ENCODE results near the gene CSF1. TPM values are rescaled to one million over a fixed set of nuclear protein-coding genes. Genes with fewer than 3 reads are reported as not detected.

The CSF1 gene
- total and polyA plus RNA-seq, 7 donors = 3.0 to 118 (median 21.8) TPM

DNA sequence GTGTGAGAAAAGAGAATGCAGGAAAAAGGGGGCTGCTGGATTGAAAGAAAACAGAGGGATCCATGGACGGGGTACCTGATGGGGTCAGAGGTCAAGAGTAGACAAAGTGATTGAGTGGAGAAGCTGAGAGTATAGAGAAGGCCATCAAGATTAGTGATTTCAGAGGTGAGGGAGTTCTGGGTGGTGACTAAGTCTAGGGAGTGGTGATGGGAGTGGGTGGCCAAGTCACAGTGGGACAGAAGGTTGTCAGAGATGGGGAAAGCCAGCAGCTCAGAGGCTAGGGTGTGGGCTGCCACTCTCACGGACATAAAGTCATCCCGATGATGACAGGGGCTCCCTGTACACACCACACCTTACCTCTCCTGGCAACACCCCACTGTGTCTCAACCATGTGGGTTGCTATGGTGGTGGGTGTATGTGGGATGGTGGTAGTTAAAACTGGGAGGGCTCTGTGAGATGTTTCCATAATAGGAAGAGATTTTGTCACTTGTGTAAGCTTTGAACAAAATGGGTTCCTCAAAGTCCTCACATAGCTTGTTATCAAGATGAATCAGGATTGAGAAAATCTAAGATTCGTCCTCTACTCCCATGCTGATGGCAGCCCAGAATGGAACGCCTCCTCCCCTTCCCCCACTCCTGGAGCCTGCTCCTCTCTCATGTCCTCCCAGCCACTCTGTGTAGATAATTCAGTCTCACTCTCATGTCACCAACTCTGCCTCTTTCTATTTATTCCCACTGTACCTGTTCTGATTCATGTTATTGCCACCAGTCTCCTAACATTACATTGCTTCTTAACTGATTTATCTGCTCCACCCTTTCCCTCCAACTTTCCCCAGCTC lies 20.3 kb upstream of the CSF1 start:
- Histone ChIP-seq H3K4me3 (no peak overlapping the region), H3K4me1 (peaks cover 0 to 11% (median 3%) of the 10 kb centered on the region in 4 donors), H3K27ac (no peak overlapping the region), H3K9me3 (no peaks in the 10 kb centered on the region), H3K36me3 (no peaks in the 10 kb centered on the region), H3K27me3 (no peaks in the 10 kb centered on the region)
- no peak for TF ChIP-seq EP300 (IDR thresholded peaks at IDR 0.05)
- TF ChIP-seq, protein P1, sequence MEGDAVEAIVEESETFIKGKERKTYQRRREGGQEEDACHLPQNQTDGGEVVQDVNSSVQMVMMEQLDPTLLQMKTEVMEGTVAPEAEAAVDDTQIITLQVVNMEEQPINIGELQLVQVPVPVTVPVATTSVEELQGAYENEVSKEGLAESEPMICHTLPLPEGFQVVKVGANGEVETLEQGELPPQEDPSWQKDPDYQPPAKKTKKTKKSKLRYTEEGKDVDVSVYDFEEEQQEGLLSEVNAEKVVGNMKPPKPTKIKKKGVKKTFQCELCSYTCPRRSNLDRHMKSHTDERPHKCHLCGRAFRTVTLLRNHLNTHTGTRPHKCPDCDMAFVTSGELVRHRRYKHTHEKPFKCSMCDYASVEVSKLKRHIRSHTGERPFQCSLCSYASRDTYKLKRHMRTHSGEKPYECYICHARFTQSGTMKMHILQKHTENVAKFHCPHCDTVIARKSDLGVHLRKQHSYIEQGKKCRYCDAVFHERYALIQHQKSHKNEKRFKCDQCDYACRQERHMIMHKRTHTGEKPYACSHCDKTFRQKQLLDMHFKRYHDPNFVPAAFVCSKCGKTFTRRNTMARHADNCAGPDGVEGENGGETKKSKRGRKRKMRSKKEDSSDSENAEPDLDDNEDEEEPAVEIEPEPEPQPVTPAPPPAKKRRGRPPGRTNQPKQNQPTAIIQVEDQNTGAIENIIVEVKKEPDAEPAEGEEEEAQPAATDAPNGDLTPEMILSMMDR (IDR thresholded peaks at IDR 0.05) = no peak
- DNase-seq = no peak
- intact Hi-C loops (cut with DNase I) = no loop called here
- 87% methylated on average over 5 of the region's 5 CpGs for WGBS, 2 donors

DNA sequence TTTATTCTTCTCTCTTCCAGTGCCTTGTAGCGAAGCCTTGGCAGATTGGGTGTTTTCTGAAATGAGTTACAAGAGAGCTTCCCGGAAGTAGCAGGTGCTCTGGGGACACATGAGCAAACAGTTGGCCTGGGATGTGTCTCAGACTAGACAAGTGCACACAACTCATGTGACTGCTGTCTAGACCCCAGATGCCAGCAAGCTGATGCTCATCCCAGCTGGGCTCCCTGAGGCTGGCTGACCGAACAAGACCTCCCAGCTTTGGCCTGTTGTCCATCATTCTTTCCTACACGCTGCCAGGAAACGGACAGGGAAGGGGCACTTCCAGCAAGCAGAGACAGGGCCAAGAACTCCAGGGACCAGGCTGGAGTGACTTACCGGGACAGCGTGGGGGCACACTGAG lies 18.7 kb upstream of the CSF1 start:
- H3K27ac ChIP-seq = no peak overlapping the region
- no peak for DNase-seq
- no peaks in the 10 kb centered on the region for H3K9me3 ChIP-seq
- TF ChIP-seq EP300 (IDR thresholded peaks at IDR 0.05) = no peak
- peak in 1 of 4 donors; percentile 6 for TF ChIP-seq POLR2AphosphoS5 (IDR thresholded peaks at IDR 0.05)
- intact Hi-C loops (cut with DNase I) = no loop called here
- no peaks in the 10 kb centered on the region for H3K27me3 ChIP-seq
- no peak overlapping the region for H3K4me3 ChIP-seq
- H3K4me1 ChIP-seq = peaks cover 0 to 13% (median 3%) of the 10 kb centered on the region in 4 donors
- no peaks in the 10 kb centered on the region for H3K36me3 ChIP-seq
- WGBS, 2 donors = 71 to 79% methylated on average over 7 of the region's 7 CpGs

DNA sequence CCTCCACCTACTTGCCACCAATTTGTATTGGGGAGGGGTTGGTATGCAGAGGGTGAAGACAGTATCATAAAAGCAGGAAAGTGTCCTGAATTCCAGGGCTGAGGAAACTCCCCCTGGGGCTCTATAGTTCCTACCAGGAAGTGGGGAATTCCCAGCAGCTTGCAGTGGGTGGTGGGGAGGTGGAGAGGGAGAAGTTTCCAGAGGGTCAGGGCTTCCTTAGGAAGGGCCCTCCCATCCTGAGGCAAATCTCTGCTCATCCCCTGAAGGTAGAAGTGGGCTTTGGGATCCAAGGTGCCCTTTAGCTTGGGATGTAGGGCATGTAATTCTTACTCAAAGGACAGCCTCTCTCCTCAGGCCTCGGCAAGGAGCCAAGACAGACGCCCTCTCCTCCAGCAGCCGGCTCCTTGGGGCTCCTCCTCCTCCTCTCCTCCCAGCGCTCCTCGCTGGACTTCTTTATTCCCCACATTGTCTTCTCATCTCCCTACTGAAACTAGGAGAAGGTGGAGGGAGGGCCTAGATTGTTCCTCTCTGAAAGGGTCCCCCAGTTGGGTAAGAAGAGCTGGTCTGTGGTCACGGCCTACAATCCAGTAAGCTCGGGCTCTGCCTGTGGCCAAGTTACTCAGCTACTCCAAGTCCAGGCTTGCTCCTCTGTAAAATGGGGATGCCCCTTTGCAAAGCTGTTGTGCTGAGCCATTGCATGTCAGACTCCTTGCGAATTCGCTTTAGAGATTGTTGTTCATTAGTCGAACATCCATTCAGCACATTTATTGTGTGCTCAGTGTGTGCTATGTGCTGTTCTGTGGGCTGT lies 17.9 kb upstream of the CSF1 start:
- Histone ChIP-seq H3K27ac (no peak overlapping the region), H3K36me3 (no peaks in the 10 kb centered on the region), H3K4me3 (no peak overlapping the region), H3K4me1 (peaks cover 0 to 15% (median 3%) of the 10 kb centered on the region in 4 donors), H3K9me3 (no peaks in the 10 kb centered on the region), H3K27me3 (no peaks in the 10 kb centered on the region)
- DNase-seq = no peak
- WGBS, 2 donors = 61 to 74% methylated on average over 10 of the region's 10 CpGs
- TF ChIP-seq, protein P1 (IDR thresholded peaks at IDR 0.05) = no peak
- TF ChIP-seq POLR2A (IDR thresholded peaks at IDR 0.05) (no peak), POLR2AphosphoS5 (IDR thresholded peaks at IDR 0.05) (no peak), EP300 (IDR thresholded peaks at IDR 0.05) (no peak)
- intact Hi-C loops (cut with DNase I) = no loop called here

DNA sequence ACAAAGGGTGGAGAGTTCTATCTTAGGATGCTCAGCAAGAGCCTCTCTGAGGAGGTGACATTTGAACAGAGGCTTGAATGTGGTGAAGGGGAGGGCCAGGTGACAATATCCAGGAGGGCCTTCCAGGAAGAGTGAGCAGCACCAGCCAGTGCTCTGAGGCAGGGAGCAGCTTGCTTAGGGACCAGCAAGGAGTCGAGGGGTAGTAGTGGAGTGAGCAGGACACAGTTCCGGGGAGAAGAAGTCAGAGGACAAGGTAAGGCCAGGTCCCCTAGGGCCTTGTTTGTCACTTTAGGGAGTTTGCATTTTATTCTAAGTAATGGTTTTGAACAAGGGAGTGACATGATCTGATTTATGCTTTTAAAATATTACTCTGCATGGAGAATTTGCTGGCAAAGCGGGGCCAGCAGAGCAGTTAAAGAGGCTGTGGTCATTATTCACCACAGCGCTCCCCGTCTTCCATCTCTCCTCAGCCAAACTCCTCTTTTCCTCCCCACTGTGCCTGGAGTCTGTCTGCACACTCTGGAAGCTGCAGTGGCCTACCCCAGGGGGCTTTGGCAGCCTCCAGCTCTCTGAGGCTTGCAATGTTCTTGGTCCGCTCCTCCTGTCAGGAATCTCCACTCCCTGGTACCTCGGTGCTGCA lies 17.0 kb upstream of the CSF1 start:
- no peak overlapping the region for H3K27ac ChIP-seq
- TF ChIP-seq POLR2AphosphoS5 (IDR thresholded peaks at IDR 0.05) (no peak), POLR2A (IDR thresholded peaks at IDR 0.05) (no peak)
- WGBS, 2 donors = 93 to 96% methylated on average over 7 of the region's 7 CpGs
- H3K9me3 ChIP-seq = no peaks in the 10 kb centered on the region
- H3K27me3 ChIP-seq = no peaks in the 10 kb centered on the region
- intact Hi-C loops (cut with DNase I) = no loop called here
- H3K4me3 ChIP-seq = no peak overlapping the region
- no peak for DNase-seq
- peaks cover 0 to 15% (median 3%) of the 10 kb centered on the region in 4 donors for H3K4me1 ChIP-seq
- no peaks in the 10 kb centered on the region for H3K36me3 ChIP-seq

DNA sequence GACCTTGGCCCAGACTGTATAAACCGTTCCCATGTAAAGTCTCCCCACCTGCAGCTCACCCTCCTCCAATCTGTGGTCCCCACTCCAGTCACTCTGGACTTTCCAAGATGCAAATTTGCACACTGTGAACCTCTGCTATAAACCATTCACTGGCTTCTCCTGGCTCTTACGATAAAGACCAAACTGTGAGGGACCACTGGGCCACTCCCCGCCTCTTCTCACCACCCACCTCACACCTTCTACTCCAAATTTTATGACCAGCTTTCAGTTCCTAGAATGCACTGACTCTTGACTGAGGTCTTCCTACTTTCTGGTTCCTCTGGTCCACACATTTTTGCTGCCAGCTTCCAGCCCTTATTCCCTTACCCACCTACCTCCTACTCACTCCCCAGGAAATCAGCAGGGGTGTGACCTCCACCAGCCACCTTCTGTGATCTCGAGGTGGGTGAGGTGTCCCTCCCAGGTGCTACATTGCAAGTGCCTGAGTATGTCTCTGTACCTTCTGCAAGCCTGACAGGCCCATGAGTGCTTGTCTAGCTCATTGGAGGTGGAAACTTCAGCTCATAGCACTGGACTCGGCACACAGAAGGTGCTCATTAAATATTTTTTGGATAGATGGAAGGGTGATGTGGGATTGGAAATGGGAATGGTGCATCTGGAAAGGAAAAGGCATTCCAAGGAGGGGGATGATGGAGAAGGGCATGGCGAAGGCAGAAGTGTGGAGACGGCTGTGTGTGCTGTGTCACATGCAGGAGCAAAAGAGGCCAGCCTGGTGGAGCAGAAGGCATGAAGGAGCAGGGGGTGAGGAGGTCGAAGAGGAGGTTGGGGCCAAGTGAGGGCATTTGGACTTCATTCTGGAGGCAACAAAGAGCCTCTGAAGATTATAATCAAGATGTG lies 15.6 kb upstream of the CSF1 start:
- no peaks in the 10 kb centered on the region for H3K9me3 ChIP-seq
- H3K27ac ChIP-seq = no peak overlapping the region
- TF ChIP-seq EP300 (IDR thresholded peaks at IDR 0.05) (no peak), POLR2AphosphoS5 (IDR thresholded peaks at IDR 0.05) (no peak), POLR2A (IDR thresholded peaks at IDR 0.05) (no peak)
- TF ChIP-seq, protein P1 (IDR thresholded peaks at IDR 0.05) = no peak
- no peak for DNase-seq
- H3K27me3 ChIP-seq = no peaks in the 10 kb centered on the region
- intact Hi-C loops (cut with DNase I) = no loop called here
- no peaks in the 10 kb centered on the region for H3K36me3 ChIP-seq
- WGBS, 2 donors = 78 to 80% methylated on average over 8 of the region's 8 CpGs
- H3K4me1 ChIP-seq = peaks cover 0 to 15% (median 3%) of the 10 kb centered on the region in 4 donors
- no peak overlapping the region for H3K4me3 ChIP-seq
